AML-193 (cell line): ENCODE measurements around the gene SLC6A15.

Source experiments
- DNase-seq, 2 experiments: peaks; one replicate each; lab custom pipeline; 2025; lab: John Stamatoyannopoulos, UW

SLC6A15 gene

GRCh38 chr12:84874825-84875139 lies 37.8 kb downstream of the SLC6A15 start:
- DNase-seq, result no peak

- peak; percentile 50 to 52 for DNase-seq
Measured at GRCh38 chr12:84874125-84874824, 38.3 kb downstream of the SLC6A15 start.

- no peak for DNase-seq
Measured at GRCh38 chr12:84862186-84862585, 50.4 kb downstream of the SLC6A15 start.

- no peak for DNase-seq
Measured at GRCh38 chr12:84860718-84861117, 51.9 kb downstream of the SLC6A15 start.

DNA sequence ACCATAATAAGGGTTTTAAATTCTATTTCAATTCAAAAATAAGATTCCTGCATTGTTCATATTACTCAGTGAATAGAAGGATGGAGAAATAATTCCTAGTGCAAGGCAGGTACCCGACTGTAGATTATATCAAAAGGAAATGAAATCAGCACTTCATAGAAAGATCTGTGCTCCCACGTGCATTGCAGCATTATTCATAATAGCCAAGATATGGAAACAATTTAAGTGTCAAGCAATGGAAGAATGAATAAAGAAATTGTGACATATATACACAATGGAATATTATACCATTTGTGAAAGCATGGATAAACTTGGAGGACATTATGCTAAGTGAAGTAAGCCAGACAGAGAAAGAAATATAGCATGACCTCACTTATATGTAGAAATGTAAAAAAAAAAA lies 53.8 kb downstream of the SLC6A15 start:
- no peak for DNase-seq

- no peak for DNase-seq
Measured at GRCh38 chr12:84857525-84858208, 54.9 kb downstream of the SLC6A15 start.

DNA sequence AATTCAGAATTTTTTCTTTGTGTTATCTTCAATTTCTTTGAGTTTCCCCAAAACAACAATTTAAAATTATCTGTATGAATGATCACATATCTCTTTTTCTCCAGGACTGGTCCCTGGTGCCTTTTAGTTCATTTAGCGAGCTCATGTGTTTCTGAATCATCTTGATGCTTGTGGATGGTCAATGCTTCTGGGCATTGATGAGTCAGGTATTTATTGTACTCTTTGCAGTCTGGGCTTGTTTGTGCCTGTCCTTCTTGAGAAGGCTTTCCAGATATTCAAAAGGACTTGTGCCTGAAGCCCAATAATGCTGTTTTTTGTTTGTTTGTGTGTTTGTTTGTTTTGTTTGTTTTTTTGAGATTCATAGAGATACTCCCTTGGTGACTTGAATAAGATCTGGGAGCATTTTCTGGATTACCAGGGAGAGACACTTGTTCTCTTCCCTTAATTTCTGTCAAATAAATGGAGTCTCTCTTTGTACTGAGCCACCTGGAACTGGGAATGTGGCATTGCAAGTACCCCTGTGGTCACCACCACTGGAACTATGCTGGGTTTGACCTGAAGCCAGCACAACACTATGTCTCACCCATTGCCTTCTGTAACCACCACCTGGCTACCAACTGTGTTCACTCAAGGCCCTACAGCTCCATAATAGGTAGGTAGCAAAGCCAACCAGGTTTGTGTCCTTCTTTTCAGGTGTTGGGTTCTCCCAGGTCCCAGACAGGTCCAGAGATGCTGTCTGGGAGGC lies 56.3 kb downstream of the SLC6A15 start:
- DNase-seq, result no peak

DNA sequence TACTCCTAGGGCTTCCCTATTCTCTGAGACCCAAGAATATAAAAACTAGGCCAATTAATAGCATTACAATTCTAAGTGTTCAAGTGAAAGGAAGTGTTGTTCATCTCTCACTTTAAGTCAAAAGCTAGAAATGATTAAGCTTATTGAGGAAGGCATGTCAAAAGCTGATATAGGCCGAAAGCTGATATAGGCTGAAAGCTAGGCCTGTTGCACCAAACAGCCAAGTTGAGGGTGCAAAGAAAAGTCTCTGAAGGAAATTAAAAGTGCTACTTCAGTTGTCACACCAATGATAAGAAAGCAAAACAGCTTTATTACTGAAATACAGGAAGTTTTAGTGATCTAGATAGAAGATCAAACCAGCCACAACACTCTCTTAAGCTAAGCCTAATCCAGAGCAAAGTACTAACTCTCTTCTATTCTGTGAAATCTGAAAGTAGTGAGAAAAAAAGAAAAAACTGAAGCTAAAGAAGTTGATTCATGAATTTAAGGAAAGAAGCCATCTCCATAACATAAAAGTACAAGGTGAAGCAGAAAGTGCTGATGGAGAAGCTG lies 68.9 kb downstream of the SLC6A15 start:
- no peak for DNase-seq

DNA sequence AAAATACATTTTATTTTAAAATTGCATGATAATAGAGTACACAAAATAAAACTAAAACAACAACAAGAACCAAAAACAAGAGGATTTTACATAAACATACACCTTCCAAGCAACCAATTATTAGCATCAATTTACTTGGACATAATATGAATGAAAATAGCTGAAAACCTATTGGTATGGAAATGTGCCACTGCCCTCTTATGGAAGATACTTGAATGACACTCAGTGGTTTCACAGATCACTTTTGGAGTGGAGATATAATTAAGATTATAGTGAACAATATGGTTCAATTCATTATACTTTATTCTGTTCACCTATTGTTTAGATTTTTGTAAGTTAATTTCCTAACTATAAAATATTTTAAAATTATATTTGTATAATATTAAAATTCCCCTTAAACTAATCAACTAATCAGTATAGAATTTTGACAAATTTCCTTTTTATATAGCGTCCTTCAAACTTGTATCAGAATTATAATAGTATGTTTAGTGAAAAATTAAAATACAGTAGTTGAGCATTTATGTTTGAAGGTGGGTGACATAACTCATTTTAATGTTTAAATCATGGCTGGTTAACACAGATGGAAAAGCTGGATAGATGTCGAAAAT lies 70.1 kb downstream of the SLC6A15 start:
- peak; percentile 36 to 41 for DNase-seq

DNA sequence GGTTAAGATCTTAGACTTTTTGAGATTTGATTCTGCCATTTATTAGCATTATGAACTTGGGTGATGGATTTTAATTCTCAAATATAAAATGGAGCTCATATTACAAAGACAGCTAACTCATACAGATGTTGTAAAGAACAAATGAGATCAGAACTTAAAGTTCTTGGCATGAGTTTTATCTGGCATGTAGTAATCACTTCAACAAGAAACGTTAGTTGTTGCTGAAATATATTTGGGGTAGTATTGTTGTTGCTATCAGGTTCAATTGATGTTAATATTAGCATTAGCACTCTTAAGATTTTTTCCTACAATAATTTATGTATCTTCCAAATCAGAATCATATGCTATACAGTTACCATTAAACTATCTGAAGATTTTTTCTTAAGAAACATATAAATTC lies 71.0 kb downstream of the SLC6A15 start:
- no peak for DNase-seq

- no peak for DNase-seq
Measured at GRCh38 chr12:84840356-84840755, 72.2 kb downstream of the SLC6A15 start.

DNA sequence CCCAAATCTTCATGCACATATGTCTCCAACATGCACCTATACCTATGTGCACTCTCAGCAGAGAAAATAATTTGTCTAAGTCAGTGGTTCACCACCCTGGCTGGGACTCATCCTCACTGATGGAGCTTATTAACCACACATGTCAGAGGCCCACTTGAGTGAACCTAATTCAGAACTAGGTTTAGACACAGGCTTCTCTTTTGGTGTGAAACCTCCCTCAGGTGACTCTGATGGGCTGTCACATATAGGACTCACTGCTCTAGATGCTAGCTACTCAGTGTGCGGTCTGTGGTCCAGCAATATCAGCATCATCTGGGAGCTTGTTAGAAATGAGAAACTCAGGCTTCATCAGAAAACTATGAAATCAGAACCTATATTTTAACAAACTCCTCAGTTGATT lies 85.7 kb downstream of the SLC6A15 start:
- no peak for DNase-seq

- DNase-seq, result no peak
Measured at GRCh38 chr12:84825149-84825548, 87.5 kb downstream of the SLC6A15 start.

DNA sequence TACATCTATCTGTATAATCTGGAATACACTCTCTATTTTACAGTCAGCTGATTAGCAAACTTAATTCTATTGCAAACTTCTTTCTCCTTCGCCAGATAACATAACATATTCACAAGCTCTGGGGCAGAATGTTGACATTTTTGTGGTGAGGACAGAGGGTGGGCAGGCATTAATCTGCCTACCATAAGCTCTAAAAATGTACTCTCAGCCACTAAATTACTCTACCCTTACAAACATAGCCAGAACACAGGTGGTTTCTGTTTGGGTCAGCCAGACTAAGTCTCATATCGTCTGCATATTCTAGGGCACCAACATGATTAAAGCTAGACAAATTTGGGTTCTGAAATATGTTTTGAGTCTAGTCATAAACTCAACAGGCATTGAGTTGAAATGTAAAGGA lies 90.1 kb downstream of the SLC6A15 start:
- DNase-seq, result no peak

DNA sequence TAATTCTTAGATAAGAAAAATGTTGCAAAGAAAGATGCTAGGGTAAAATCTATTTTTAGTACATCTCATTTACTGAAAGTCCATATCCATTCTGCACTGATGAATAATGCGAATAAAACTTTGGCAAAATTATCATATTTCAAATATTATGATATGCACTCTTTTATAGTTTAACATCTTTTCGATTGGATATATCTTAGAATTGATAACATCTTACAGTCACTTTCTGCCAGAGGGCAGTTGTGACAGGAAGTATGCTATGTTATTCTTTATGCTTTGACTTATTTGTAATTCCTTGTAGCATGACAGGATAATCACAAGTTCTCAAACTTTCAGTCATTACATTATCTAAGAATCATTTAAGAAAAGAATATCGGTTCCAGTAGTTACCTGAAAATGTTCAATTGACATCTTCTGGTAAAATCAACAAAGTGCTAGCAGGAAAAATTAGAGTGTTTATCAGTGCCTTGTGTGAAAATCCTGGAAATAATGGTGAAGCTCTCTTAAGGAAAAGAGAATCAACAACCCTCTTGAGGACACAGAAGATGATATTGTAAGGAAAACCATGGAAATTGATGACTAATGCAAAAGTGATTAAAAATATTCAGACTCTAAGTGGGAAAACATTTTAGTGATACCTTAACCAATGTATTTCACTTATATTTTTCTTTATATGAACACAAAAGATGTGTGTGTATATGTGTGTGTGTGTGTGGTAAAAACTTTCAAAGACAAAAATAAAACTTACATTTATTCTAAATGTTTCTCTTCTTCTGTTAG lies 95.5 kb downstream of the SLC6A15 start:
- DNase-seq, result no peak

DNA sequence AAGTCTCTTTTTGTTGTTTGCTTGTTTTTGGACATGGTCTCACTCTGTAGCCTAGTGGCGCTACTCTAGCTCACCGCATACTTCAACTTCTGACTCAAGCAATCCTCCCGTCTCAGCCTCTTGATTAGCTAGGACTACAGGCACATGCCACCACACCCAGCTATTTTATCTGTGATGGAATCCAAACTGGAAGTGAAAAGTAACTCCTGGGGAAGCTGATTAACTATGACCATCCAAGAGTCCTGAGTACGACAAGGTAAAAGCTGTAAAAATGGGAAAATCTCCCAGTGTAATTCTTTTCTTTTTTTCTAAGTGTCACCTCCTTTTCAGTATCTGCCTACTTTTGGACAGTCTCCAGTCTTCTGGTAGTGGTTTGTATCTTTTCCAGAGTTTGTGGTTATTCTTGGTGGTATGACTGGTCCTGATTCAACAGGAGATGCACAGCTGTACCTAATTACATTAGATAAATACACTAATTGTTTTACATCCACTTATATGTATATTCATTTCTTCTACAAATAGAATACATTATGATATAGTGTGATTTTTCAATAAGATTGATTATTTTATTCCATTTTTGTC lies 97.8 kb downstream of the SLC6A15 start:
- no peak for DNase-seq

DNA sequence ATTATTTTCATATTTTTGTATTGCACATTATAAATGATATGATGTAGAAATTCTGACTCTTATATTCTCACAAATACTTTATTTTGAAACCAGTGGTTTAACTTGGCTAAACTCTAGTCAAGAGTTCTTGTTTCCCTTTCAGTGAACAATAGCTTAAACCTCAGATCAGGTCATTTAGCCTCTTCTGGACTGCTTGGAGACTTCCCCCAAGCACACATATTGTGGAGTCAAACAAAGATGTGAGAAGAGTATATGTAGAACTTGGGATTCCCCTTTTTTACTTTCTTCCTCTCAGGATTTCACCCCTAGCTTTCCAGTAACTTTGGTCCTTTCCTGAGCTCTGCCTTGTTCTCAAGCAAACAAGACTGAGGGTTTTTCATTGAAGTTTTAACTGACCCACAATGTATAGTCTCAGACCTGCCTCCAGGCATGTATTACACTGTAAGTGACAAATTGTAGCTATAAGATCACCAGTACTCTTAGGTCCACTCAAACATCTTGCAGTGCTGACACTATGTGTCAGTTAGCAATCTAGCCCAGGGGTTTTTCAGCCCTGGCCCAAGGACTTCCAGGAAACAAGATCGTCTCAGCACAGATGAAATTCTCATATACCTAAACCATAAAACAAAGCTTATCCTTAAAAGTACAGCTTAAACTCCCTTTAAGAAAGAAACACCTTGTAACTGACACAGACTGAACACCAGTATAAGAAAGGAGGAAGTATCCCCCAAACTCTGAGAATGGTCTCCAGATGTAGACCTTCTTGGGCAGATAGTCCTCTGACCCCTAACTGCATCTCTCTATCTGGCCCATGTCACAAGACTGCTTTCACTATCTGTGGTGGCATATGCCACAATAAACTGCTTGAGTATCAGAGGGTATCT lies 98.6 kb downstream of the SLC6A15 start:
- DNase-seq, result no peak

GRCh38 chr12:84811291-84811690 lies 101.3 kb downstream of the SLC6A15 start:
- no peak for DNase-seq

GRCh38 chr12:84810611-84811010 lies 102.0 kb downstream of the SLC6A15 start:
- DNase-seq, result no peak
